Glutamatergic neuron (in vitro differentiated cells): Measurements from ENCODE around the gene POM121C. TPM values are rescaled to one million over a fixed set of nuclear protein-coding genes. Genes with fewer than 3 reads are reported as not detected.
"Not testable (repeated sequence)": the region's sequence is repeated elsewhere in the genome, so short reads cannot be mapped to it uniquely, and the experiment has no call there.

Source experiments
- DNase-seq: peaks from one replicate; pipeline ENCODE4 v3.0.0; 2022
- H3K27ac Mint-ChIP-seq: one replicate; pipeline ENCODE4 v1.8.0; 2020; ENCODE audit warnings: mild to moderate bottlenecking, mixed read lengths, inconsistent platforms; ENCODE audit not compliant: unreplicated experiment
- H3K27me3 Mint-ChIP-seq: one replicate; pipeline ENCODE4 v1.8.0; 2020; ENCODE audit warnings: mild to moderate bottlenecking, moderate library complexity, mixed read lengths, inconsistent platforms; ENCODE audit not compliant: unreplicated experiment
- H3K36me3 Mint-ChIP-seq: one replicate; pipeline ENCODE4 v1.8.0; 2020; ENCODE audit warnings: mild to moderate bottlenecking, mixed read lengths, inconsistent platforms; ENCODE audit not compliant: unreplicated experiment
- H3K4me1 Mint-ChIP-seq: one replicate; pipeline ENCODE4 v1.8.0; 2020; ENCODE audit warnings: mild to moderate bottlenecking, low read depth, mixed read lengths, inconsistent platforms; ENCODE audit not compliant: unreplicated experiment
- H3K4me3 Mint-ChIP-seq: one replicate; pipeline ENCODE4 v1.8.0; 2020; ENCODE audit warnings: mild to moderate bottlenecking, mixed read lengths, inconsistent platforms; ENCODE audit not compliant: unreplicated experiment
- H3K9me3 Mint-ChIP-seq: one replicate; pipeline ENCODE4 v1.8.0; 2020; ENCODE audit warnings: mild to moderate bottlenecking, moderate library complexity, mixed read lengths, inconsistent platforms; ENCODE audit not compliant: unreplicated experiment
- total RNA-seq: library from RNA; stranded (reverse); fragmentation: NEBNext Ultra II Directional; extraction: Animal tissue kit (Norgen Biotek cat#: 25700); gene quantifications from one replicate; pipeline ENCODE4 v1.2.1, GENCODE V29; 2021; ENCODE audit not compliant: unreplicated experiment

The POM121C gene
- total RNA-seq, 1 donor from 2014 or later, result 60.1 TPM

DNA sequence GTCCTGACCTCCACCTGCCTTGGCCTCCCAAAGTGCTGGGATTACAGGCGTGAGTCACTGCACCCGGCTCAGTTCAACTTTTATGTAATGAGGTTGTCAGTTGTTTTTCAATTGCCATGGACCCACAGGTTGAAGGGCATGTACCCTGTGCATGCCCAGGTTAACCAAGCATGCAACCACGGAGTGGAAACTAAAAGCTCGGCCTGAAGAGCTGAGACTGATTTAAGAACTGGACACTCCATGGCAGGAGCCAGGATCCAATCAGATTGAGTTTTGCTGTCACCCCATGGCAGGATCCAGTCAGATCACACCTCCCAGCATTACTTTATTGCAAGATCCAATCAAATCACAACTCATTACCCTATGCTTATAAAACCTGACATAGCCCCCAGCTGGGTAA is 22.9 kb upstream of the POM121C start:
- not testable (repeated sequence) for H3K9me3 Mint-ChIP-seq, H3K36me3 Mint-ChIP-seq, DNase-seq, H3K27me3 Mint-ChIP-seq, H3K4me1 Mint-ChIP-seq, H3K4me3 Mint-ChIP-seq, H3K27ac Mint-ChIP-seq

DNA sequence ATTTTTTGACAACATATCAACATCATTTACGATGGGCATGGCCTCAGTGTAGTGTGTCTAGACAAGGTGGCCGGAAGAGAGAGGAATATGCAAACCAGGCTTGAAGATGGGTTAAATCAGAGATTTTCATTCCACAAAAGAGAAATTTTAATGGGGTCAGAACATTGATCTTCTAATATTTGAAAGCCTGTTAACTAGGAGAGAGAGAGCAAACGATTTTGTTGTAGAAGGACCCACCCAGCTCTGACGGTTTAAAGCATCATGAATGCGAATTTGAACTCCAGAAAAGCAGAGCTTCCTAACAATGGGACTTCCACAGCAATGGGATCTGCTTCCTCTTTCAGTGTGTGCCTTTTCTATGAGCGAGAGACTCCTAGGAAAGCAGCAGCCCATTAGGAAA is 5.9 kb upstream of the POM121C start, which contains the start of gene SPDYE5:
Gene SPDYE5 (plus strand): TSS at position 301 of the 400 bp plus-strand sequence. CDS start 1,728 bp downstream, outside the sequence.
- H3K4me1 Mint-ChIP-seq, H3K27me3 Mint-ChIP-seq, DNase-seq, H3K9me3 Mint-ChIP-seq, H3K27ac Mint-ChIP-seq, H3K4me3 Mint-ChIP-seq, H3K36me3 Mint-ChIP-seq: not testable (repeated sequence)

DNA sequence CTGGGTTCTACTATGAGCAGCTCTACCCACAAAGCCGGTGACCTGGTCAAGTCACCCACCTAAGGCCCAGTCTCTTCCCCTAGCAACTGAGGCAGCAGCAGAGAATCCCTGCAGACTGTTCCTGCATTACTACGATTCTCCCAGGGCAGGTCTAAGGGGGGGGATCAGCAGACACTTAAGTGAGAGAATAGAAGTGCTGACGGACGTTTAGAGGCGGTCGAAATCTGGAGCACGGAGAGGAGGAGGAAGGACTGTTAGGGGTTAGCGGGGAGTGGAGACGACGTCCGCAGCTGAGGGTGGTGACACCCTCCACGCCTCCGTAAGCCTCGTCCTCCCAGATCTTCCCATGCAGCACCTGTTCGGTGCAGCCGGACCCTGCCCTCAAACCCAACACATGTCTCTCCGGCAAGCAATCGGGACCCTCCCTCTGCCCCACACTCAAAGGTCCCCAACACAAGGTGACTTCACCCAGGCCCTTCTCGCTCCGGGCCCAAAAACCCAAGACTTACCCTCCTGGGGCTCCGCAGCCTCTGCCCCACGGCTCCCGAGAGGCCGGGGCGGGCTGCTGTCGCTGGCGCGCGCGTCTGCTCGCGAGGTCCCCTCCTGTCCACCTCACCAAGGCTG is 632 bp downstream of the POM121C start:
- H3K4me1 Mint-ChIP-seq, H3K36me3 Mint-ChIP-seq, H3K27me3 Mint-ChIP-seq, H3K9me3 Mint-ChIP-seq: not testable (repeated sequence)
- Mint-ChIP-seq H3K4me3 (peak overlapping the region; percentile 91), H3K27ac (peak overlapping the region; percentile 95)
- DNase-seq, result peak; percentile 24

DNA sequence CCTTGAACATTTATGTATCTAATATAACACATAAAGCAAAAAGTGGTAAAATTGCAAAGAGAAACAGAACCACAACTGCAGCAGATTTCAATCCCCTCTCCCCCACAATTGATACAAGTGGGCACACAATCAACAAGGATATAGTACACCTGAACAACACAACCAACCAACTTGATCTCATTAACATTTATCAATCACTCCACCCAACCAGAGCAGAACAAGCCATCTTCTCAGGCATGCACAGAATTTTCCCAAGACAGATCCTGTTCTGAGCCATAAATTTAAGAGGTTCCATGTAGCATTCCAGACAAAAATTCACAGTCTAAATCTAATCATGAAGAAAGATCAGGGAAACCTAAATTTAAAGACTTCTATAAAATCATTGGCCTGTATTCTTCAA is 5.8 kb downstream of the POM121C start:
- H3K36me3 Mint-ChIP-seq, H3K27ac Mint-ChIP-seq, H3K4me1 Mint-ChIP-seq, DNase-seq, H3K4me3 Mint-ChIP-seq, H3K9me3 Mint-ChIP-seq, H3K27me3 Mint-ChIP-seq: not testable (repeated sequence)

DNA sequence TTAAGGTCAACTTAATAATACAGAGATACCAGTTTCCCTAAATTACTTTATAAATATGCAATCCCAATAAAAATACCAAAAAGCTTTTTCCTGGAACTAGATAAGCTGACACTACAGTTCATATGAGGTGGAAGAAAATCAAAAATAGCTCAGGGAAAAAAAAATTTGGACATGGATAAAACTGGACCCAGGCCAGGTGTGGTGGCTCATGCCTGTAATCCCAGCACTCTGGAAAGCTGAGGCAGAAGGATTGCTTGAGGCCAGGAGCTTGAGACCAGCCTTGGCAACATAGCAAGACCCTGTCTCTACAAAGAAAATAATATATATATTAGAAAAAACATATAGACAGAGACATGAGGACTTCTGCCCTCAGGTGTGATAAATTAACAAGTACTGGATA is 8.6 kb downstream of the POM121C start:
- not testable (repeated sequence) for H3K27me3 Mint-ChIP-seq, H3K4me3 Mint-ChIP-seq, H3K4me1 Mint-ChIP-seq, H3K36me3 Mint-ChIP-seq, H3K27ac Mint-ChIP-seq, DNase-seq, H3K9me3 Mint-ChIP-seq

DNA sequence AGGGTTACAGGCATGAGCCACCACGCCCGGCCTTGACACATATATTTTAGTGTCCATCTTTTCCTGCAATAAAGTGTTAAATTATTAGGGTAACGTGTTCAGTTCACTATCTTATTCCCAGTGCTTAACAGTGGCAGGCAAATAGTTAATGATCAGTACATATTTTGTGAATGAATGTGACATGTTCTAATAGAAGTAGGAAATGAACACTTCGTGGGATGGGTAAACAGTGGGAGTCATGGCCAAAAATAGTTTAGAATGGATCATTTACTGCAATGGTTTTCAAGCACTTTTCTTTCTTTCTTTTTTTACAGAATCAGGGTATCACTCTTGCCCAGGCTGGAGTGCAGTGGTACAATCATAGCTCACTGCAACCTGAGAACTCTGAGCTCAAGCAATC is 15.9 kb downstream of the POM121C start:
- not testable (repeated sequence) for DNase-seq, H3K4me1 Mint-ChIP-seq, H3K4me3 Mint-ChIP-seq, H3K27ac Mint-ChIP-seq, H3K9me3 Mint-ChIP-seq, H3K27me3 Mint-ChIP-seq, H3K36me3 Mint-ChIP-seq

DNA sequence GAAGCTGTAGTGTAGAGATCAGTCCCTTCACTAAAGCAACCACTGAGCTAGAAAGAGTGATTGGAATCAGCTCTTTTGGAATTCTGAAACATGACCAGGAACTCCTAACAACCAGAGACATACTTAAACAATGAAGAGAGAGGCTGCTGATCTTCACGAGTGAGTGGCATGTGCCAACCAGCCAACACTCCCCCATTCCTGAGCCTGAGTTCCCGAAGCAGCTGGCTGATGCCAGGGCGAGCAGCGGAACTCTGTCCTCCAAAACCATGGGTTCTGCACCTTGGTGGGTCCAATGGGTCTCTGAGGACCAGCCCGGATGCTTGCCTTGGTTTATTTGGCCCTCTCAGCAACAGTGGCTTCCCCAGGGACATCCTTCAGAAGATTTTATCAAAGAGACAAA is 25.6 kb downstream of the POM121C start:
- H3K4me3 Mint-ChIP-seq, H3K4me1 Mint-ChIP-seq, H3K27ac Mint-ChIP-seq, DNase-seq, H3K27me3 Mint-ChIP-seq, H3K36me3 Mint-ChIP-seq, H3K9me3 Mint-ChIP-seq: not testable (repeated sequence)

DNA sequence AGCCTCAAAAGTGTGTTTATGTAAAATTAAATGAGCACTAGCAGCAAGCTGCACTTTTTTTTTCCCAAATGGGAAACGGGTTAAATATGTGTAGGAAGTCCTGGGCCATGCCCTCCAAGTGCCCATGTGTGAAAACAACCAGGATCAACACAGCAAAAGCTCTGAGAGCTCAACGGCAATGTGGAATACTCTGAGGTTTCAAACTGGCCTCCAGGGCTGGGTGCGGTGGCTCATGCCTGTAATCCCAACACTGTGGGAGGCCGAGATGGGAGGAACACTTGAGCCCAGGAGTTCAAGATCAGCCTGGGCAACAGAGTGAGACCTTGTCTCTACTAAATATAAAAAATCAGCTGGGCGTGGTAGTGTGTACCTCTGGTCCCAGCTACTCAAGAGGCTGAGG is 28.1 kb downstream of the POM121C start:
- not testable (repeated sequence) for H3K27ac Mint-ChIP-seq, DNase-seq, H3K4me3 Mint-ChIP-seq, H3K27me3 Mint-ChIP-seq, H3K4me1 Mint-ChIP-seq, H3K9me3 Mint-ChIP-seq, H3K36me3 Mint-ChIP-seq

DNA sequence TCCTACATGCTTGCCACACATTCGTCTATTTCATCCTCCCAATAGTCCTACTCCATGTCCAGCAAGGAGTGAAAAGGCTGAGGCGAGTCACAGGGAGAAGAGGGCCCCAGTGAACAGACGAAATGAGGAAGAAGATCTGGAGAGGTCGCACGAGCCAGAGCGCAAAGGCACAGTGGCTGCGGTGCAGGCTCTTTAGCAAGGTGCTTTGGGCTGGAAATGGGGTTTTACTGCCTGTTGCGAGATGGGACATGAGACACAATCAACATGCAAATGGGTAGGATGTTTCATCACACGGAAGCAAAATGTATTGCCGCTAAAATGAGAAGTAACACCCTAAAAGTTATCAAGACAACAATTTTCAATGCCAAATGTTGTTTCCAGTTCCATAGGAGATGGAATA is 29.7 kb downstream of the POM121C start:
- not testable (repeated sequence) for H3K36me3 Mint-ChIP-seq, H3K4me1 Mint-ChIP-seq, H3K27me3 Mint-ChIP-seq, H3K9me3 Mint-ChIP-seq, DNase-seq, H3K4me3 Mint-ChIP-seq, H3K27ac Mint-ChIP-seq
